Gastroesophageal sphincter (tissue), 3 donors: ENCODE results near the gene SLC40A1.

Experiments used
- EP300 ChIP-seq: sonication (generic); formaldehyde crosslinking; IDR thresholded peaks from one replicate; pipeline ENCODE4 v1.6.1; 2017; ENCODE audit warnings: antibody characterized with exemption, mild to moderate bottlenecking
- POLR2A ChIP-seq, 2 donors: fragments of 450-650 bp; IDR thresholded peaks; one replicate each; pipeline ENCODE4 v1.6.1; 2017; ENCODE audit warnings: antibody characterized with exemption in 2 of 2, mild to moderate bottlenecking in 2 of 2, moderate library complexity in 1 of 2
- POLR2AphosphoS5 ChIP-seq: sonication (generic); formaldehyde crosslinking; IDR thresholded peaks from one replicate; pipeline ENCODE4 v1.6.1; 2017; ENCODE audit warnings: antibody characterized with exemption
- TF ChIP-seq, protein P1 (sequence below), 4 experiments: fragments of 200-600 bp in 2 of 4; fragments of 450-650 bp in 2 of 4; sonication (generic) in 1 of 4; IDR thresholded peaks; one replicate each; pipeline ENCODE4 v1.5.1; 2017 to 2019; ENCODE audit warnings: antibody characterized with exemption in 4 of 4, mild to moderate bottlenecking in 2 of 4, moderate library complexity in 2 of 4

DNA sequence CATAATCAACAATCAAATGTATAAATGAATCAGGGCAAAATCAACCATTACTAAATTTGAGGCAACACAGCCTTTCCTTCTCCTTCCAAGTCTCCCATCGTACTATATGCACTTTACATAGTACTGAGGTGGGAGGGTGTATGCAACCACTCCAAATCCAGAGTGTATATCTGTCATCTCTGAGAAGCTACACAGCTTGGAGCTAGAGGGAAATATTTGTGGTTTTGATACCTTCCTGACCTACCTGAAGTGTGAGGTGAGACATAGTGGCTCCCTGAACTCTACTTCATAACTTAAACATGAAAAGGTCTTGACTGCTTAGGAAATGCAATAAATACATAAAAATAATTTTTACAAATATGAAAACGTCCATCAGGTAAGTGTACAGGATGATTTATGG is 30.1 kb upstream of the SLC40A1 start:
- TF ChIP-seq, protein P1, sequence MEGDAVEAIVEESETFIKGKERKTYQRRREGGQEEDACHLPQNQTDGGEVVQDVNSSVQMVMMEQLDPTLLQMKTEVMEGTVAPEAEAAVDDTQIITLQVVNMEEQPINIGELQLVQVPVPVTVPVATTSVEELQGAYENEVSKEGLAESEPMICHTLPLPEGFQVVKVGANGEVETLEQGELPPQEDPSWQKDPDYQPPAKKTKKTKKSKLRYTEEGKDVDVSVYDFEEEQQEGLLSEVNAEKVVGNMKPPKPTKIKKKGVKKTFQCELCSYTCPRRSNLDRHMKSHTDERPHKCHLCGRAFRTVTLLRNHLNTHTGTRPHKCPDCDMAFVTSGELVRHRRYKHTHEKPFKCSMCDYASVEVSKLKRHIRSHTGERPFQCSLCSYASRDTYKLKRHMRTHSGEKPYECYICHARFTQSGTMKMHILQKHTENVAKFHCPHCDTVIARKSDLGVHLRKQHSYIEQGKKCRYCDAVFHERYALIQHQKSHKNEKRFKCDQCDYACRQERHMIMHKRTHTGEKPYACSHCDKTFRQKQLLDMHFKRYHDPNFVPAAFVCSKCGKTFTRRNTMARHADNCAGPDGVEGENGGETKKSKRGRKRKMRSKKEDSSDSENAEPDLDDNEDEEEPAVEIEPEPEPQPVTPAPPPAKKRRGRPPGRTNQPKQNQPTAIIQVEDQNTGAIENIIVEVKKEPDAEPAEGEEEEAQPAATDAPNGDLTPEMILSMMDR (IDR thresholded peaks at IDR 0.05) = no peak
- no peak for TF ChIP-seq EP300
- TF ChIP-seq POLR2A (IDR thresholded peaks at IDR 0.05) = no peak
- no peak for TF ChIP-seq POLR2AphosphoS5
